WTC11 (cell line): ENCODE measurements around the gene CMC4. TPM values are rescaled to one million over a fixed set of nuclear protein-coding genes. Genes with fewer than 3 reads are reported as not detected.

Experiments
- ATAC-seq: fragments of 200-7000 bp; cut with Tn5 transposase; 2 replicates; pipeline ENCODE4 v1.10.0; 2021; ENCODE audit warnings: mild to moderate bottlenecking, moderate library complexity
- CTCF ChIA-PET: fragments of 300-600 bp; sonication (Branson Sonifier 250); formaldehyde crosslinking; loops from one replicate; lab custom pipeline; 2021; ENCODE audit warnings: antibody characterized with exemption; lab: Charles Lee
- POLR2A ChIA-PET: fragments of 350-600 bp; sonication (Branson Sonifier 250); formaldehyde crosslinking; loops from one replicate; lab custom pipeline; 2021; ENCODE audit warnings: antibody characterized with exemption; lab: Charles Lee
- DNase-seq: peaks from one replicate; pipeline ENCODE4 v3.0.0; 2021; ENCODE audit warnings: low spot score
- H3K27ac Mint-ChIP-seq: 2 replicates; pipeline ENCODE4 v1.8.0; 2021; ENCODE audit warnings: mixed read lengths
- H3K27me3 Mint-ChIP-seq: 2 replicates; pipeline ENCODE4 v1.8.0; 2021; ENCODE audit warnings: low read depth, mild to moderate bottlenecking, moderate library complexity, mixed read lengths
- H3K36me3 Mint-ChIP-seq: 2 replicates; pipeline ENCODE4 v1.8.0; 2021; ENCODE audit warnings: mixed read lengths
- H3K4me1 Mint-ChIP-seq: 2 replicates; pipeline ENCODE4 v1.8.0; 2022; ENCODE audit warnings: mixed read lengths
- H3K4me3 Mint-ChIP-seq: 2 replicates; pipeline ENCODE4 v1.8.0; 2021; ENCODE audit warnings: mild to moderate bottlenecking, moderate library complexity, mixed read lengths
- H3K9me3 Mint-ChIP-seq: 2 replicates; pipeline ENCODE4 v1.8.0; 2021; ENCODE audit warnings: mixed read lengths
- AFF4 ChIP-seq: sonication (generic); formaldehyde crosslinking; IDR thresholded peaks from 2 replicates; pipeline ENCODE4 v1.8.1; 2023; ENCODE audit warnings: mild to moderate bottlenecking, missing genetic modification reagents, borderline replicate concordance
- CREM ChIP-seq: sonication (generic); formaldehyde crosslinking; IDR thresholded peaks from 2 replicates; pipeline ENCODE4 v1.8.1; 2022; ENCODE audit warnings: mild to moderate bottlenecking, missing genetic modification reagents, moderate library complexity
- CTCF ChIP-seq: fragments of 200-600 bp; IDR thresholded peaks from 2 replicates; pipeline ENCODE4 v1.8.0; 2022; ENCODE audit warnings: antibody characterized with exemption
- FOXJ3 ChIP-seq: sonication (generic); formaldehyde crosslinking; IDR thresholded peaks from 2 replicates; pipeline ENCODE4 v1.9.0; 2021; ENCODE audit warnings: missing genetic modification reagents, mild to moderate bottlenecking, borderline replicate concordance
- MXD4 ChIP-seq: fragments of 250-450 bp; sonication (Bioruptor Pico); IDR thresholded peaks from 2 replicates; pipeline ENCODE4 v1.8.0; 2021; ENCODE audit warnings: mild to moderate bottlenecking, moderate library complexity, borderline replicate concordance
- MYBL2 ChIP-seq: sonication (generic); formaldehyde crosslinking; IDR thresholded peaks from 2 replicates; pipeline ENCODE4 v1.8.1; 2023; ENCODE audit warnings: mild to moderate bottlenecking, moderate library complexity, missing genetic modification reagents
- NFATC4 ChIP-seq: fragments of 250-450 bp; sonication (Bioruptor Pico); IDR thresholded peaks from 2 replicates; pipeline ENCODE4 v1.9.0; 2021; ENCODE audit warnings: mild to moderate bottlenecking
- NR1H2 ChIP-seq: sonication (generic); formaldehyde crosslinking; IDR thresholded peaks from 2 replicates; pipeline ENCODE4 v1.9.0; 2021; ENCODE audit warnings: mild to moderate bottlenecking, moderate library complexity, missing genetic modification reagents
- NR2C2 ChIP-seq: sonication (generic); formaldehyde crosslinking; IDR thresholded peaks from 2 replicates; pipeline ENCODE4 v1.8.0; 2022; ENCODE audit warnings: mild to moderate bottlenecking, missing genetic modification reagents
- RORB ChIP-seq: fragments of 250-450 bp; sonication (Bioruptor Pico); IDR thresholded peaks from 2 replicates; pipeline ENCODE4 v1.9.0; 2021; ENCODE audit warnings: mild to moderate bottlenecking
- SMAD3 ChIP-seq: sonication (generic); formaldehyde crosslinking; IDR thresholded peaks from 2 replicates; pipeline ENCODE4 v1.8.0; 2022; ENCODE audit warnings: missing genetic modification reagents, mild to moderate bottlenecking, borderline replicate concordance
- SOX15 ChIP-seq: fragments of 250-450 bp; sonication (Bioruptor Pico); IDR thresholded peaks from 2 replicates; pipeline ENCODE4 v1.9.0; 2021; ENCODE audit warnings: mild to moderate bottlenecking
- TEAD4 ChIP-seq: sonication (generic); formaldehyde crosslinking; IDR thresholded peaks from 2 replicates; pipeline ENCODE4 v1.8.0; 2022; ENCODE audit warnings: mild to moderate bottlenecking, missing genetic modification reagents
- ZNF219 ChIP-seq: sonication (generic); formaldehyde crosslinking; IDR thresholded peaks from 2 replicates; pipeline ENCODE4 v1.8.0; 2023; ENCODE audit warnings: missing genetic modification reagents, mild to moderate bottlenecking, borderline replicate concordance
- ZNF232 ChIP-seq: sonication (generic); formaldehyde crosslinking; IDR thresholded peaks from 2 replicates; pipeline ENCODE4 v1.8.0; 2022; ENCODE audit warnings: mild to moderate bottlenecking, missing genetic modification reagents
- total RNA-seq: library from RNA; stranded (reverse); gene quantifications from 3 replicates; pipeline ENCODE4 v1.2.3, GENCODE V29; 2021
- TF ChIP-seq, protein P1 (sequence below): sonication (generic); formaldehyde crosslinking; IDR thresholded peaks from 2 replicates; pipeline ENCODE4 v1.8.1; 2023; ENCODE audit warnings: mild to moderate bottlenecking, missing genetic modification reagents, moderate library complexity
- TF ChIP-seq, protein P2 (sequence below): sonication (generic); formaldehyde crosslinking; IDR thresholded peaks from 2 replicates; pipeline ENCODE4 v1.8.0; 2022; ENCODE audit warnings: mild to moderate bottlenecking, missing genetic modification reagents
- TF ChIP-seq, protein P3 (sequence below): sonication (generic); formaldehyde crosslinking; IDR thresholded peaks from 2 replicates; pipeline ENCODE4 v1.8.0; 2022; ENCODE audit warnings: mild to moderate bottlenecking, missing genetic modification reagents
- TF ChIP-seq, protein P4 (sequence below): fragments of 250-450 bp; sonication (Bioruptor Pico); IDR thresholded peaks from 2 replicates; pipeline ENCODE4 v1.9.0; 2021; ENCODE audit warnings: moderate library complexity, mild to moderate bottlenecking, inconsistent platforms, borderline replicate concordance
- TF ChIP-seq, protein P5 (sequence below): sonication (generic); formaldehyde crosslinking; IDR thresholded peaks from 2 replicates; pipeline ENCODE4 v1.8.1; 2023; ENCODE audit warnings: mild to moderate bottlenecking, missing genetic modification reagents
- TF ChIP-seq, protein P6 (sequence below): sonication (generic); formaldehyde crosslinking; IDR thresholded peaks from 2 replicates; pipeline ENCODE4 v1.8.1; 2023; ENCODE audit warnings: mild to moderate bottlenecking, missing genetic modification reagents
- TF ChIP-seq, protein P7 (sequence below): sonication (generic); formaldehyde crosslinking; IDR thresholded peaks from 2 replicates; pipeline ENCODE4 v1.8.1; 2023; ENCODE audit warnings: mild to moderate bottlenecking, moderate library complexity, missing genetic modification reagents

The CMC4 gene
- total RNA-seq, 1 experiment from 2014 or later, result 3.0 TPM

- Mint-ChIP-seq H3K4me1 (peaks cover 17% of the 10 kb centered on the region), H3K4me3 (peak overlapping the region; percentile 83), H3K27ac (peak overlapping the region; percentile 78), H3K36me3 (peaks cover 17% of the 10 kb centered on the region), H3K9me3 (no peaks in the 10 kb centered on the region), H3K27me3 (no peaks in the 10 kb centered on the region)
- no peak for DNase-seq
- POLR2A ChIA-PET, result no interaction called here
- ATAC-seq, result no peak
- CTCF ChIA-PET, result no interaction called here
- no peak for TF ChIP-seq TEAD4 (CRISPR knock-in tag)
- TF ChIP-seq CTCF, result no peak
- TF ChIP-seq MXD4 (CRISPR knock-in tag), result no peak
- no peak for TF ChIP-seq MYBL2 (CRISPR knock-in tag)
- no peak for TF ChIP-seq NFATC4 (CRISPR knock-in tag)
- TF ChIP-seq, protein P1, sequence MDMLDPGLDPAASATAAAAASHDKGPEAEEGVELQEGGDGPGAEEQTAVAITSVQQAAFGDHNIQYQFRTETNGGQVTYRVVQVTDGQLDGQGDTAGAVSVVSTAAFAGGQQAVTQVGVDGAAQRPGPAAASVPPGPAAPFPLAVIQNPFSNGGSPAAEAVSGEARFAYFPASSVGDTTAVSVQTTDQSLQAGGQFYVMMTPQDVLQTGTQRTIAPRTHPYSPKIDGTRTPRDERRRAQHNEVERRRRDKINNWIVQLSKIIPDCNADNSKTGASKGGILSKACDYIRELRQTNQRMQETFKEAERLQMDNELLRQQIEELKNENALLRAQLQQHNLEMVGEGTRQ, result no peak
- no peak for TF ChIP-seq NR1H2
- TF ChIP-seq, protein P2, sequence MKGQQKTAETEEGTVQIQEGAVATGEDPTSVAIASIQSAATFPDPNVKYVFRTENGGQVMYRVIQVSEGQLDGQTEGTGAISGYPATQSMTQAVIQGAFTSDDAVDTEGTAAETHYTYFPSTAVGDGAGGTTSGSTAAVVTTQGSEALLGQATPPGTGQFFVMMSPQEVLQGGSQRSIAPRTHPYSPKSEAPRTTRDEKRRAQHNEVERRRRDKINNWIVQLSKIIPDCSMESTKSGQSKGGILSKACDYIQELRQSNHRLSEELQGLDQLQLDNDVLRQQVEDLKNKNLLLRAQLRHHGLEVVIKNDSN (CRISPR knock-in tag), result no peak
- TF ChIP-seq CREM (CRISPR knock-in tag), result no peak
- TF ChIP-seq, protein P3, sequence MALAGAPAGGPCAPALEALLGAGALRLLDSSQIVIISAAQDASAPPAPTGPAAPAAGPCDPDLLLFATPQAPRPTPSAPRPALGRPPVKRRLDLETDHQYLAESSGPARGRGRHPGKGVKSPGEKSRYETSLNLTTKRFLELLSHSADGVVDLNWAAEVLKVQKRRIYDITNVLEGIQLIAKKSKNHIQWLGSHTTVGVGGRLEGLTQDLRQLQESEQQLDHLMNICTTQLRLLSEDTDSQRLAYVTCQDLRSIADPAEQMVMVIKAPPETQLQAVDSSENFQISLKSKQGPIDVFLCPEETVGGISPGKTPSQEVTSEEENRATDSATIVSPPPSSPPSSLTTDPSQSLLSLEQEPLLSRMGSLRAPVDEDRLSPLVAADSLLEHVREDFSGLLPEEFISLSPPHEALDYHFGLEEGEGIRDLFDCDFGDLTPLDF (CRISPR knock-in tag), result no peak
- TF ChIP-seq, protein P4, sequence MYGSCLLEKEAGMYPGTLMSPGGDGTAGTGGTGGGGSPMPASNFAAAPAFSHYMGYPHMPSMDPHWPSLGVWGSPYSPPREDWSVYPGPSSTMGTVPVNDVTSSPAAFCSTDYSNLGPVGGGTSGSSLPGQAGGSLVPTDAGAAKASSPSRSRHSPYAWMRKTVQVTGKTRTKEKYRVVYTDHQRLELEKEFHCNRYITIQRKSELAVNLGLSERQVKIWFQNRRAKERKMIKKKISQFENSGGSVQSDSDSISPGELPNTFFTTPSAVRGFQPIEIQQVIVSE, result no peak
- TF ChIP-seq, protein P5, sequence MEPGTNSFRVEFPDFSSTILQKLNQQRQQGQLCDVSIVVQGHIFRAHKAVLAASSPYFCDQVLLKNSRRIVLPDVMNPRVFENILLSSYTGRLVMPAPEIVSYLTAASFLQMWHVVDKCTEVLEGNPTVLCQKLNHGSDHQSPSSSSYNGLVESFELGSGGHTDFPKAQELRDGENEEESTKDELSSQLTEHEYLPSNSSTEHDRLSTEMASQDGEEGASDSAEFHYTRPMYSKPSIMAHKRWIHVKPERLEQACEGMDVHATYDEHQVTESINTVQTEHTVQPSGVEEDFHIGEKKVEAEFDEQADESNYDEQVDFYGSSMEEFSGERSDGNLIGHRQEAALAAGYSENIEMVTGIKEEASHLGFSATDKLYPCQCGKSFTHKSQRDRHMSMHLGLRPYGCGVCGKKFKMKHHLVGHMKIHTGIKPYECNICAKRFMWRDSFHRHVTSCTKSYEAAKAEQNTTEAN (CRISPR knock-in tag), result no peak
- no peak for TF ChIP-seq ZNF232 (CRISPR knock-in tag)
- TF ChIP-seq AFF4, result no peak
Observed at GRCh38 chrX:155070038-155070437, 898 bp downstream of the CMC4 start.

- H3K4me1 Mint-ChIP-seq, result peaks cover 17% of the 10 kb centered on the region
- H3K4me3 Mint-ChIP-seq, result peak overlapping the region; percentile 83
- ChIA-PET POLR2A (no interaction called here), CTCF (no interaction called here)
- no peaks in the 10 kb centered on the region for H3K27me3 Mint-ChIP-seq
- H3K36me3 Mint-ChIP-seq, result peaks cover 17% of the 10 kb centered on the region
- no peaks in the 10 kb centered on the region for H3K9me3 Mint-ChIP-seq
- H3K27ac Mint-ChIP-seq, result no peak overlapping the region
- no peak for ATAC-seq
- DNase-seq, result no peak
- TF ChIP-seq FOXJ3, result no peak
- no peak for TF ChIP-seq RORB (CRISPR knock-in tag)
- TF ChIP-seq, protein P6, sequence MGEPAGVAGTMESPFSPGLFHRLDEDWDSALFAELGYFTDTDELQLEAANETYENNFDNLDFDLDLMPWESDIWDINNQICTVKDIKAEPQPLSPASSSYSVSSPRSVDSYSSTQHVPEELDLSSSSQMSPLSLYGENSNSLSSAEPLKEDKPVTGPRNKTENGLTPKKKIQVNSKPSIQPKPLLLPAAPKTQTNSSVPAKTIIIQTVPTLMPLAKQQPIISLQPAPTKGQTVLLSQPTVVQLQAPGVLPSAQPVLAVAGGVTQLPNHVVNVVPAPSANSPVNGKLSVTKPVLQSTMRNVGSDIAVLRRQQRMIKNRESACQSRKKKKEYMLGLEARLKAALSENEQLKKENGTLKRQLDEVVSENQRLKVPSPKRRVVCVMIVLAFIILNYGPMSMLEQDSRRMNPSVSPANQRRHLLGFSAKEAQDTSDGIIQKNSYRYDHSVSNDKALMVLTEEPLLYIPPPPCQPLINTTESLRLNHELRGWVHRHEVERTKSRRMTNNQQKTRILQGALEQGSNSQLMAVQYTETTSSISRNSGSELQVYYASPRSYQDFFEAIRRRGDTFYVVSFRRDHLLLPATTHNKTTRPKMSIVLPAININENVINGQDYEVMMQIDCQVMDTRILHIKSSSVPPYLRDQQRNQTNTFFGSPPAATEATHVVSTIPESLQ, result no peak
- TF ChIP-seq, protein P7, sequence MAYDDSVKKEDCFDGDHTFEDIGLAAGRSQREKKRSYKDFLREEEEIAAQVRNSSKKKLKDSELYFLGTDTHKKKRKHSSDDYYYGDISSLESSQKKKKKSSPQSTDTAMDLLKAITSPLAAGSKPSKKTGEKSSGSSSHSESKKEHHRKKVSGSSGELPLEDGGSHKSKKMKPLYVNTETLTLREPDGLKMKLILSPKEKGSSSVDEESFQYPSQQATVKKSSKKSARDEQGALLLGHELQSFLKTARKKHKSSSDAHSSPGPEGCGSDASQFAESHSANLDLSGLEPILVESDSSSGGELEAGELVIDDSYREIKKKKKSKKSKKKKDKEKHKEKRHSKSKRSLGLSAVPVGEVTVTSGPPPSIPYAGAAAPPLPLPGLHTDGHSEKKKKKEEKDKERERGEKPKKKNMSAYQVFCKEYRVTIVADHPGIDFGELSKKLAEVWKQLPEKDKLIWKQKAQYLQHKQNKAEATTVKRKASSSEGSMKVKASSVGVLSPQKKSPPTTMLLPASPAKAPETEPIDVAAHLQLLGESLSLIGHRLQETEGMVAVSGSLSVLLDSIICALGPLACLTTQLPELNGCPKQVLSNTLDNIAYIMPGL (CRISPR knock-in tag), result no peak
- no peak for TF ChIP-seq ZNF219 (CRISPR knock-in tag)
- no peak for TF ChIP-seq SMAD3 (CRISPR knock-in tag)
- TF ChIP-seq NR2C2, result no peak
- no peak for TF ChIP-seq SOX15
Observed at GRCh38 chrX:155069414-155069813, 1.5 kb downstream of the CMC4 start.
